ENCODE measurements around the gene PTGDR. TPM values are rescaled to one million over a fixed set of nuclear protein-coding genes. Genes with fewer than 3 reads are reported as not detected.

Gene PTGDR
- polyA plus RNA-seq, 4 donors: 0.30 to 0.92 (median 0.72) TPM

GRCh38 chr14:52307905-52308304 lies 40.4 kb downstream of the PTGDR start:
- DNase-seq (ENCODE audit: low read depth in 4 of 4, low spot score in 2 of 4): no peak

DNA sequence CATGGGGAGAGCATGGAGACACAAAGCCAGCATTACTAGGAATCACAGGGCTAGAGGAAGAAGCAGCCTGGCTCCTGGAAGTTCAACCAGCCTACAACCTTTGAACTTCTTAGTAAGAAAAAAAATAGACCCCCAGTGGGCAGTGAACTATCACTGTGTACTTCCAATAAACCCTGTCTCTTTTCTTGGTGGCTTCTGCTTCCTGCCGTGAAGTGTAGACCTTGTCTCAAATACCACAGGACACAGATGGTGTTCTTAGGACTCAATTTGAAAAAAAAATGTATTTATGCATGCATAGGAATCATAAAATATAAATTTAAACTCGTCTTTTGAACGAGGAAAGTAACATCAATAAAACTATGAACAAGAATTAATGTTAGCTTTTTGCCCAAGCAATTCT lies 43.0 kb downstream of the PTGDR start:
- DNase-seq (ENCODE audit: low read depth in 4 of 4, low spot score in 2 of 4): no peak

DNA sequence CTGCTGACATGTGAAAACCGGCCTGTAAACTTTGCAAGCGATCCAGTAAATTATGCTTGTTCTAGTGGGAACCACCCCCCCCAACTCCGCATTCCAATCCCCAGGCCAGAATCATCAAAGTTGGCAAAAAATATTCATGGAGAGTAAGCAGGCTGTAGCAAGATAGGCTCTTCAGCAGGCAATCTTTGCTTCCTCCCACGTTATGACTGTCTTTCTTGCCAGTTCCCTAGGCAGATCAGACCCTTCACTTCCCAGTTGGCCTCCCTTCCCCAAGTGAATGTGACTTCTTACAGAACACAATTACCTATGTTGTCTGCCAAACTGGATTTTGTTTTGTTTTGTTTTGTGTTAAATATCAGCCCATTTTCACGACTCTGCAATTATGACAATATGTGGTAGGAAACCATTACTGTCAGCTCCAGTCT lies 45.4 kb downstream of the PTGDR start:
- DNase-seq (ENCODE audit: low read depth in 4 of 4, low spot score in 2 of 4): no peak

- peak in 1 of 4 donors; percentile 28 for DNase-seq (ENCODE audit: low read depth in 4 of 4, low spot score in 2 of 4)
Measured at GRCh38 chr14:52313462-52313861, 46.0 kb downstream of the PTGDR start.

DNA sequence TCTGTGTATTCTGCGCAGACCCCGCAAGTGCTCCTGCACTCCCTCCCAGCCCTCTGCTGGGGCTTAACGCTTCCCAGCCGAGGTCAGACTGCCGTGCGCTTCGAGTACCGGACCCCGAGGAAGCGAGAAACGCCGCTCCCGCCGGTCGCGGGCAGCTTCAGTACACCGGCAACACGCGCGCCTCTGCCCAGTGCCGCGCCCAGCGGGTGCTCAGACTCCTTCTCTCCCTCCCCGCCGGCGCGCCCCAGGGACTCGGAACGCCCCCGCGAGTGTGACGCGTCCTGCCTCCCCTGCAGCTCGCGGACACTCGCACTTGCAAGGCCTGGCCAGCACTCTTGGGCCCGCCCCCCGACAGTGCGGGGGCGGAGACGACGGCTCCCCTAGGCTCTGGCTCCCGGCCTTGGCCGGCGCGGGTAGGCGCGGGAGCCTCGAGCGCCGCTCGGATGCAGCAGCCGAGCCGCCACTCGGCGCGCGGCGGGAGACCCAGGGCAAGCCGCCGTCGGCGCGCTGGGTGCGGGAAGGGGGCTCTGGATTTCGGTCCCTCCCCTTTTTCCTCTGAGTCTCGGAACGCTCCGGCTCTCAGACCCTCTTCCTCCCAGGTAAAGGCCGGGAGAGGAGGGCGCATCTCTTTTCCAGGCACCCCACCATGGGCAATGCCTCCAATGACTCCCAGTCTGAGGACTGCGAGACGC lies 46.6 kb downstream of the PTGDR start, which contains the start of gene PTGER2:
Gene PTGER2 (plus strand): TSS at position 410 of the 692 bp plus-strand sequence. CDS start 237 bp downstream, at position 647.
- DNase-seq (ENCODE audit: low read depth in 4 of 4, low spot score in 2 of 4): peak; percentile 67 to 79 (median 74)

- peak in 1 of 4 donors; percentile 35 for DNase-seq (ENCODE audit: low read depth in 4 of 4, low spot score in 2 of 4)
Measured at GRCh38 chr14:52314595-52315354, 47.3 kb downstream of the PTGDR start.

DNA sequence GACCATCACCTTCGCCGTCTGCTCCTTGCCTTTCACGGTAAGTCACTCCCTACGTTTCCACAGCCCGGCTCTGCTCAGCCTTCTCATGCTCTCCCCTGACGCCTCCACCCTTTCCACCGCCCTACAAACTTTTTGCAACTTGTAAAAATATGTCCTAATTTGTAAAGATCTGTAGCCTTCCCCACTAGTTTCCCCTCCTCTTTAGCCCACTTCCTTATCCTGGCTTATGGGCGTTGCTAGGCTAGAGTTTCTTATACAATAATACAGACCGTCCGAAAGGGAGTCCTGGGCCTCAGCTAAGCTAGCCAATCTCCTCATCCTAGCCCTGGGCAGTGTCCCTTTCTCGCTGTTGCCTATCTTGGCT lies 47.8 kb downstream of the PTGDR start:
- no peak for DNase-seq (ENCODE audit: low read depth in 4 of 4, low spot score in 2 of 4)

DNA sequence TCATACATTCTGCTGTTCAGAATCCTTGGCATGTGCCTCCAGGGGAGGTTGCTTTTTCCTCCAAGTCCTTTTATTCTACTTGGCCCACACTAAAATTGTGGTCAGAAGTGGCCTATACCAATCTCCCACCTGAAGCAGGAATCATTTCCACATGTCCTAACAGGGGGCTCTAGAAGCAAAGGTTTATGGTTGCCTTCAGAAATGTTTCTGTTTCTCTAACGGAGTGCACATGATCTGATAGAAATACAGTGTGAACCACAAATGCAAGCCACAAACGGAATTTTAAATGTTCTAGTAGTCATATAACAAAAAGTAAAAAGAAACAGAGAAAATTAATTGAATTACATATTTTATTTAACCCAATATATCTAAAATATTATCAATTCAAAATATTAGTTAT lies 50.6 kb downstream of the PTGDR start:
- no peak for DNase-seq (ENCODE audit: low read depth in 4 of 4, low spot score in 2 of 4)

GRCh38 chr14:52318826-52319645 lies 51.5 kb downstream of the PTGDR start:
- no peak for DNase-seq (ENCODE audit: low read depth in 4 of 4, low spot score in 2 of 4)

- DNase-seq (ENCODE audit: low read depth in 4 of 4, low spot score in 2 of 4): no peak
Measured at GRCh38 chr14:52319919-52320318, 52.4 kb downstream of the PTGDR start.

GRCh38 chr14:52325126-52325525 lies 57.6 kb downstream of the PTGDR start:
- DNase-seq (ENCODE audit: low read depth in 4 of 4, low spot score in 2 of 4): no peak

GRCh38 chr14:52325630-52326029 lies 58.1 kb downstream of the PTGDR start:
- no peak for DNase-seq (ENCODE audit: low read depth in 4 of 4, low spot score in 2 of 4)

Other genes starting within 250 kb of the PTGDR start
- 100 to 1,000 TPM in 2 of 4 donors, 10 to 100 TPM in 2; 94.5 to 105 (median 99.4) TPM for gene NID2, start 198.6 kb upstream of the PTGDR start, polyA plus RNA-seq (ENCODE audit: insufficient read length in 4 of 4)
- gene PTGER2, start 46.6 kb downstream of the PTGDR start, polyA plus RNA-seq (ENCODE audit: insufficient read length in 4 of 4): 1 to 10 TPM; 5.6 to 6.5 (median 6.2) TPM

Measured in left renal cortex interstitium (tissue), 4 donors.